A549 treated with Mapracorat at 1 μM for 4 hours (cell line): ENCODE measurements around the gene B9D2. TPM values are rescaled to one million over a fixed set of nuclear protein-coding genes. Genes with fewer than 3 reads are reported as not detected.

ENCODE experiments used
- total RNA-seq: library from RNA; stranded (reverse); fragments of 200-300 nt; extraction: Qiagen RNA extraction; gene quantifications from 5 replicates; pipeline ENCODE4 v1.2.3, GENCODE V29; 2022

The B9D2 gene, protein sequence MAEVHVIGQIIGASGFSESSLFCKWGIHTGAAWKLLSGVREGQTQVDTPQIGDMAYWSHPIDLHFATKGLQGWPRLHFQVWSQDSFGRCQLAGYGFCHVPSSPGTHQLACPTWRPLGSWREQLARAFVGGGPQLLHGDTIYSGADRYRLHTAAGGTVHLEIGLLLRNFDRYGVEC
- total RNA-seq: 22.8 to 33.3 TPM (median 31.3 TPM) in 5 replicates

DNA sequence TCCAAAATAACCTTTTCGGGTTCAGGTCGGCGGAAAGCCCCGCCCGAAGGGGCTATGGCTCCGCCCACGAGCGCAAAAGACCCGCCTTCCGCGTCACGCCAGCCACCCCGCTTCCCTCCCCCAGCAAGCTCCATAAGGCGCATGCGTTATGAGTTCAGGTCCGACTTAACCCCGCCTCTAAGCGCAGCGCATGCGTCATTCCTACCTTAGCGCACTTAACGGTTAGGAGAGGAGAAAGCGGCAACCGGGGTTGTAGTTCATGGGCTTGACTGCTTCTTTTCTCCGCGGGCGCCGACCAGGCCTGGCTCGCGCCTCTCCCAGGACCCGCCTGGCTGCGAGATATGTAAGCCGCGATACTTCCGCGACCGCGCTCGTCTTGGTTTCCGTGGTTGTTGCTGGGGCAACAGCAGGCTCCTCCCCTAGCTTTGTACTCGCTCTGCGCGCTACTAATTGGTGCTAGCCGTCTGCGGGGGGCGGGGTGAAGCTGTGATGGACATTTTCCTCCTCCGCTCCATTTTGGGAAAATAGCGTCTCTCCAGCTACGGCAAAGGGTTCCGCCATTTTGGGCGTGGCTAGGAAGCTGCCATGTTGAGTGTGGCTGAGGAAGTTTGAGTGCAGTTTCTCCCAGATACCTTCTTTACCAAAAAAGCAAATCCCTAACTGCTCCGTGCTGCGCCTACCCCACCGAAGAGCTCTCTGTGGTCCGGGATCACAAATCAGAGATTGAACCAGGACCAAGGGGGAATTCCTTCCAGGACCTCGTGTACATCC lies at the start of gene B9D2:
Gene B9D2 (minus strand): TSS at position 397 of the 771 bp plus-strand sequence. CDS start 630 bp downstream, outside the sequence.

DNA sequence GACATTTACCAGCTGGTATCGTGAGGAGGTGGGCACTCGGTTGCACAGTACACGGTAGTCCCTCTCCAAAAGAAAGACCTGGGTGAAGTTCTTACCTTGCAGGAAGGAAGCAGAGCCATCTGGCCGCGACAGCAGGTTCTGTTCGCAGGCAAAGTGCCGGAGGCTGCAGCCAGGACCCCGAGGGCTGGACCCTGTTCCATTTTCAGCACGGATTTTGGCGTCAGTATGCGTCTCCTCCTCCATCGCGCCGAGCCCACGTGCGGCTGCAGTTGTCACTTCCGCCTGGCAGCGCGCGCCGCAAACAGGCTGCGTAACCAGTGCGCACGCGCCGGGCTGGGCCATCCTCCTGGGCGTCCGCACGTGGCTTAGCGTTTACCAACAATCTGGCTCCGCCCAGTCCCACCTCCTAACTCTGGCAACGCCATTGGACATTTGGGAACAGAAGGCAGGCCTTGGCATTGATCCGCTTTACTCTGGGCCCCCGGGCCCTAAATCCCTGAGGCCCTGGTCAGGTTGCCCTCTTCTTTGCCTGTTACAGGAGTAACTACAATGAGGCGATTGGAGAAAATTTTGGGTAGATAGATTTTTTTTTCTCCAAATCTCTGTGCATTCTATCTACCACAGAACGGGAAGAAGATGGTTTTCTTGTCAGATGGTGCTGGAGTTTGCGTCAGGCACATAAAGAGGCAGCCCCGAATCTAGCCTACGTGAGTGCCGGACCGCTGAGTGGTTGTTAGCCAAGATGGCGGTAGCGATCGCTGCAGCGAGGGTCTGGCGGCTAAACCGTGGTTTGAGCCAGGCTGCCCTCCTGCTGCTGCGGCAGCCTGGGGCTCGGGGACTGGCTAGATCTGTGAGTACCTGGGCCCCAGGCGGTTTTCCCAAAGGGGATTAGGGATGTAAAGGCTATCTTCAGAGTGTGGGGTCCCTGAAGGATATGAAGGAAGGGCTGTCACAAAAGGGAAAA lies 33.4 kb upstream of the B9D2 start, which contains the start of the genes BCKDHA and EXOSC5:
Gene BCKDHA (plus strand): TSS at position 733 of the 964 bp plus-strand sequence. CDS start 10 bp downstream, at position 743.
Gene EXOSC5 (minus strand): TSS at position 274 of the 964 bp plus-strand sequence. CDS start 31 bp downstream, at position 243.

GRCh38 chr19:41376241-41376997 lies 12.5 kb upstream of the B9D2 start, which contains the start of gene TMEM91:
TMEM91 (plus strand) TSS chr19:41376533; CDS start chr19:41378310, 1,777 bp downstream.

DNA sequence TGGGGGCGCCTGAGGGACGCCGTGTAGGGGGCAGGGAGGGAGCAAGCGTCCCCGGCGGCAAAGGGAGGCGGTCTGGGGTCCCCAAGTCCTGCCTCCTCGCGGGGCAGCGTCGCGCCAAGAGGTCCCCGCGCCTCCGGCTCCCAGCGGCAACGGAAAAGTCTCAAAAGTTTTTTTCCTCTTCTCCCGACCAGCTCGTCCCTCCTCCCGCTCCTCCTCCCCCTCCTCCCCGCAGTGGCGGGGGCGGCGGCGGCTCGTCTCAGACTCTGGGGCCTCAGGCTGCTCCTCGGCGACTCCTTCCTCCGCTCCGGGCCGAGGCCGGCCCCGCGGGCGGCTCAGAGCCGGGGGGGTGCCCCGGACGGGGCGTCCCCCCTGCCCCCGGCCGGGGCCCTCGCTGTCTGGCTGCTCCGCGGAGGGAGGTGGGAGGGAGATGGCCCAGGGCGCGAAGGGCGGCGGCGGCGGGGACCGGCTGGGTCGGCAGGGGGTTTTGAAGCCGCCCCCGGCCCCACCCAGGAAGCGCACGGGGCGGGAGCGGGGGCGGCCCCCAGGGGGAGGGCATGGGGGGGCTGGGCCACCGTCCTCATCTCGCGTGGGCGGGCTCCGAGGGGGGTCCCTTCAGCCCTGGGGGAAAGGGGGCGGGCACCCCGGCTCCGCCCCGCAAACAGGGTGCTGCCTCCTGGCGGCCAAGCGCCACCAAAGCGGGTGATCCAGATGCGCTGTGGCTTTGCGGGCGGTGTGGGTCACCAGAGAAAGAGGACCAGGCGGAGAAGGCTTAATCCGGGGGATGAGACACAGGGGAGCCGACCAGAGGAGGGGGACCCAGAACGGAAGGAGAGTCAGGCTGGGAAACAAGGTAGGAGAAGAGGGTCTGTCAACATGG lies 10.2 kb downstream of the B9D2 start, which contains the start of gene TGFB1:
Gene TGFB1 (minus strand): TSS at position 457 of the 877 bp plus-strand sequence. CDS start 878 bp downstream, outside the sequence.

DNA sequence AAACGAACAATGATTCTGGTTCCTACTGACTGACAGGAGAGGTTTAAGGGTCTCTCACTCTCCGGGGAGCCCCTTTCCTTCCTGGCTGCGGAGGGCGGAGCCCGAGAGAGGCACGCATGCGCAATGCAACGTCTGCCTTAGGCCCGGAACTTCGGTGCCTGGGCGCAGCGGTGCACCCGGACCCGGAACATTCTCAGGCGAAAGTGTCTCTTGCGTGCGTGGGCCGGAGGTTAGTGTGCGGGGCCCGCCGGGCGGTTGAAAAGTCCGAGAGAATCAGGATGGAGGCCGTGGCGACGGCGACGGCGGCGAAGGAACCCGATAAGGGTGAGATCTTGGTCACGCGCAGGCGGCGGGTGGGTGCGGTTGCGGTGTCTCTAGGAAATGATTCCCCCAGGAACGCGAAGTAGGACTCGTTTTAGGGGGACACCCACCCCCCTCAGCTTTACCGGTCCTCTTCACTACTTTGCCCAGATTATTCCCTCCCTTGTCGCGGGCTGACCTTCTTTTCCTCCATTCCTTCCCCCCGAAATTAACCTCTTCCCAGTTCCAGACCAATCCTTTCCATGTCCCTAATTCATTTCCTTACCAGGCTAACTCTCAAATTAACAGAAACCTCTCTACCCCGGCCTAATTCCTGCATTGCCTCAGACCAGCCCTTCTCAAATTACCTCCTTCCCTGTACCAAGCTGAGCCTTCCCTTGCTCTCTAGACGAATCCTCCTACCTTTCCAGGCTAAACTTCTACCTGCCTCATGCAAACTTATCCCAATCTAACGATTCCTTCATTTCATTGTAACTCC lies 53.7 kb downstream of the B9D2 start, which contains the start of gene CCDC97:
Gene CCDC97 (plus strand): TSS at position 140 of the 799 bp plus-strand sequence. CDS start 139 bp downstream, at position 279.

Other genes starting within 250 kb of the B9D2 start
- gene CYP2F1, start 249.7 kb downstream of the B9D2 start, total RNA-seq: not detected in 5 replicates
- 18.9 to 24.2 TPM (median 19.7 TPM) in 5 replicates for gene CYP2S1, start 170.9 kb downstream of the B9D2 start, total RNA-seq
- gene AXL, start 144.9 kb downstream of the B9D2 start, total RNA-seq: 99.0 to 113 TPM (median 106 TPM) in 5 replicates
- gene HNRNPUL1, start 99.8 kb downstream of the B9D2 start, total RNA-seq: 293 to 307 TPM (median 295 TPM) in 5 replicates
- gene CCDC97, start 54.0 kb downstream of the B9D2 start, total RNA-seq: 34.5 to 44.3 TPM (median 37.9 TPM) in 5 replicates
- 129 to 150 TPM (median 136 TPM) in 5 replicates for gene TGFB1, start 10.2 kb downstream of the B9D2 start, total RNA-seq
- 2.5 to 4.9 TPM (median 3.8 TPM) in 5 replicates for gene TMEM91, start 12.4 kb upstream of the B9D2 start, total RNA-seq
- gene EXOSC5, start 33.2 kb upstream of the B9D2 start, total RNA-seq: 74.8 to 101 TPM (median 93.2 TPM) in 5 replicates
- 36.6 to 47.0 TPM (median 42.0 TPM) in 5 replicates for gene BCKDHA, start 33.7 kb upstream of the B9D2 start, total RNA-seq
- gene B3GNT8, start 63.2 kb upstream of the B9D2 start, total RNA-seq: 0.10 to 0.32 TPM (median 0.13 TPM) in 4 of 5 replicates, not detected in the other
- 104 to 110 TPM (median 107 TPM) in 5 replicates for gene DMAC2, start 75.8 kb upstream of the B9D2 start, total RNA-seq
- 0.15 TPM in 1 of 5 replicates, not detected in the others for gene ERICH4, start 79.0 kb upstream of the B9D2 start, total RNA-seq
- gene CEACAM21, start 212.0 kb upstream of the B9D2 start, total RNA-seq: not detected in 5 replicates